ENCODE measurements around the gene FBF1. TPM values are rescaled to one million over a fixed set of nuclear protein-coding genes. Genes with fewer than 3 reads are reported as not detected.

FBF1 gene
- polyA plus RNA-seq, 1 donor (not counting 4 experiments of a cell fraction or from before 2014, with no cell fraction given): 4.3 TPM

- Histone ChIP-seq H2AFZ (ENCODE audit: control insufficient read depth, low read length) (no peak overlapping the region), H3K36me3 (ENCODE audit: control insufficient read depth in 2 of 2, extremely low read depth in 1 of 2, insufficient read depth in 2 of 2, low read length in 2 of 2) (no peaks in the 10 kb centered on the region), H3K27me3 (ENCODE audit: control insufficient read depth, extremely low read depth, insufficient read depth, low read length) (peaks cover 2% of the 10 kb centered on the region), H3K4me3 (ENCODE audit: control insufficient read depth in 2 of 3, extremely low read depth in 1 of 3, insufficient read depth in 2 of 3, low read depth in 1 of 3, low read length in 3 of 3) (no peak overlapping the region), H4K20me1 (ENCODE audit: control insufficient read depth, extremely low read depth, insufficient read depth, low read length) (no peaks in the 10 kb centered on the region), H3K79me2 (ENCODE audit: control insufficient read depth, insufficient read depth, low read length) (no peaks in the 10 kb centered on the region), H3K9ac (ENCODE audit: control insufficient read depth, extremely low read depth, insufficient read depth, low read length) (no peak overlapping the region), H3K4me2 (ENCODE audit: control insufficient read depth, extremely low read depth, insufficient read depth, low read depth, low read length) (no peak overlapping the region), H3K27ac (ENCODE audit: control insufficient read depth, insufficient read depth, low read length) (no peak overlapping the region), H3K4me1 (ENCODE audit: control insufficient read depth, extremely low read depth, insufficient read depth, low read length) (peaks cover 28% of the 10 kb centered on the region), H3K9me1 (ENCODE audit: control insufficient read depth, extremely low read depth, insufficient read depth, low read length) (no peaks in the 10 kb centered on the region), H3K9me3 (ENCODE audit: control insufficient read depth, low read depth, low read length) (no peaks in the 10 kb centered on the region)
- DNase-seq (ENCODE audit: low read depth, low spot score) (no peak), FAIRE-seq (no peak)
- dilution Hi-C loops (cut with MboI; ENCODE audit: extremely low pct_ligation_motif_present, low sequenced_read_pairs): no loop called here
- TF ChIP-seq EZH2 (IDR thresholded peaks at IDR 0.05; ENCODE audit: low read length): no peak
- TF ChIP-seq, protein P1, sequence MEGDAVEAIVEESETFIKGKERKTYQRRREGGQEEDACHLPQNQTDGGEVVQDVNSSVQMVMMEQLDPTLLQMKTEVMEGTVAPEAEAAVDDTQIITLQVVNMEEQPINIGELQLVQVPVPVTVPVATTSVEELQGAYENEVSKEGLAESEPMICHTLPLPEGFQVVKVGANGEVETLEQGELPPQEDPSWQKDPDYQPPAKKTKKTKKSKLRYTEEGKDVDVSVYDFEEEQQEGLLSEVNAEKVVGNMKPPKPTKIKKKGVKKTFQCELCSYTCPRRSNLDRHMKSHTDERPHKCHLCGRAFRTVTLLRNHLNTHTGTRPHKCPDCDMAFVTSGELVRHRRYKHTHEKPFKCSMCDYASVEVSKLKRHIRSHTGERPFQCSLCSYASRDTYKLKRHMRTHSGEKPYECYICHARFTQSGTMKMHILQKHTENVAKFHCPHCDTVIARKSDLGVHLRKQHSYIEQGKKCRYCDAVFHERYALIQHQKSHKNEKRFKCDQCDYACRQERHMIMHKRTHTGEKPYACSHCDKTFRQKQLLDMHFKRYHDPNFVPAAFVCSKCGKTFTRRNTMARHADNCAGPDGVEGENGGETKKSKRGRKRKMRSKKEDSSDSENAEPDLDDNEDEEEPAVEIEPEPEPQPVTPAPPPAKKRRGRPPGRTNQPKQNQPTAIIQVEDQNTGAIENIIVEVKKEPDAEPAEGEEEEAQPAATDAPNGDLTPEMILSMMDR (optimal IDR thresholded peaks at IDR 0.05 in 1 of 3, IDR thresholded peaks at IDR 0.05 in 1 of 3, conservative IDR thresholded peaks at IDR 0.05 in 1 of 3; ENCODE audit: extremely low read depth in 1 of 3, insufficient read depth in 2 of 3, low read length in 3 of 3): no peak
Observed at GRCh38 chr17:75880266-75880665, 60.6 kb downstream of the FBF1 start.

GRCh38 chr17:75878174-75878998 is 62.5 kb downstream of the FBF1 start, which contains the start of gene TRIM47:
Gene TRIM47 (minus strand): TSS chr17:75878581. CDS start chr17:75878548, 33 bp downstream.
- H3K4me3 ChIP-seq (ENCODE audit: control insufficient read depth in 2 of 3, extremely low read depth in 1 of 3, insufficient read depth in 2 of 3, low read depth in 1 of 3, low read length in 3 of 3): peak within 1 kb of the TSS; percentile 43 to 84 (median 57)
- FAIRE-seq (no peak), DNase-seq (ENCODE audit: low read depth, low spot score) (no peak)
- H3K27me3 ChIP-seq (ENCODE audit: control insufficient read depth, extremely low read depth, insufficient read depth, low read length): peaks cover 2% of the 10 kb centered on the region
- H3K4me2 ChIP-seq (ENCODE audit: control insufficient read depth, extremely low read depth, insufficient read depth, low read depth, low read length): peak within 1 kb of the TSS; percentile 74
- H3K27ac ChIP-seq (ENCODE audit: control insufficient read depth, insufficient read depth, low read length): peak within 1 kb of the TSS; percentile 86
- peak within 1 kb of the TSS; percentile 83 for H3K9ac ChIP-seq (ENCODE audit: control insufficient read depth, extremely low read depth, insufficient read depth, low read length)
- no peaks in the 10 kb centered on the region for H3K36me3 ChIP-seq (ENCODE audit: control insufficient read depth in 2 of 2, extremely low read depth in 1 of 2, insufficient read depth in 2 of 2, low read length in 2 of 2)
- dilution Hi-C loops (cut with MboI; ENCODE audit: extremely low pct_ligation_motif_present, low sequenced_read_pairs): no loop called here
- H3K4me1 ChIP-seq (ENCODE audit: control insufficient read depth, extremely low read depth, insufficient read depth, low read length): peaks cover 29% of the 10 kb centered on the region
- H4K20me1 ChIP-seq (ENCODE audit: control insufficient read depth, extremely low read depth, insufficient read depth, low read length): no peaks in the 10 kb centered on the region
- peak within 1 kb of the TSS; percentile 47 for H2AFZ ChIP-seq (ENCODE audit: control insufficient read depth, low read length)
- no peaks in the 10 kb centered on the region for H3K79me2 ChIP-seq (ENCODE audit: control insufficient read depth, insufficient read depth, low read length)
- no peaks in the 10 kb centered on the region for H3K9me1 ChIP-seq (ENCODE audit: control insufficient read depth, extremely low read depth, insufficient read depth, low read length)
- H3K9me3 ChIP-seq (ENCODE audit: control insufficient read depth, low read depth, low read length): no peaks in the 10 kb centered on the region
- TF ChIP-seq EZH2 (IDR thresholded peaks at IDR 0.05; ENCODE audit: low read length): no peak
- TF ChIP-seq, protein P1 (optimal IDR thresholded peaks at IDR 0.05 in 1 of 3, IDR thresholded peaks at IDR 0.05 in 1 of 3, conservative IDR thresholded peaks at IDR 0.05 in 1 of 3; ENCODE audit: extremely low read depth in 1 of 3, insufficient read depth in 2 of 3, low read length in 3 of 3): peak in 2 of 3 experiments; percentile 25 to 35

Data from keratinocyte (primary cell).